Myocyte (in vitro differentiated cells): ENCODE measurements around the gene KRTDAP. TPM values are rescaled to one million over a fixed set of nuclear protein-coding genes. Genes with fewer than 3 reads are reported as not detected.

Experiments used
- DNase-seq: peaks from one replicate; pipeline ENCODE4 v3.0.0-alpha.2; 2012; ENCODE audit warnings: low read depth
- total RNA-seq: library from RNA; depleted of rRNA; stranded (reverse); fragments of >200 nt; gene quantifications from 2 replicates; pipeline ENCODE4 v1.2.3, GENCODE V29; 2014

Gene KRTDAP
- total RNA-seq, 1 donor from 2014 or later, result not detected

DNA sequence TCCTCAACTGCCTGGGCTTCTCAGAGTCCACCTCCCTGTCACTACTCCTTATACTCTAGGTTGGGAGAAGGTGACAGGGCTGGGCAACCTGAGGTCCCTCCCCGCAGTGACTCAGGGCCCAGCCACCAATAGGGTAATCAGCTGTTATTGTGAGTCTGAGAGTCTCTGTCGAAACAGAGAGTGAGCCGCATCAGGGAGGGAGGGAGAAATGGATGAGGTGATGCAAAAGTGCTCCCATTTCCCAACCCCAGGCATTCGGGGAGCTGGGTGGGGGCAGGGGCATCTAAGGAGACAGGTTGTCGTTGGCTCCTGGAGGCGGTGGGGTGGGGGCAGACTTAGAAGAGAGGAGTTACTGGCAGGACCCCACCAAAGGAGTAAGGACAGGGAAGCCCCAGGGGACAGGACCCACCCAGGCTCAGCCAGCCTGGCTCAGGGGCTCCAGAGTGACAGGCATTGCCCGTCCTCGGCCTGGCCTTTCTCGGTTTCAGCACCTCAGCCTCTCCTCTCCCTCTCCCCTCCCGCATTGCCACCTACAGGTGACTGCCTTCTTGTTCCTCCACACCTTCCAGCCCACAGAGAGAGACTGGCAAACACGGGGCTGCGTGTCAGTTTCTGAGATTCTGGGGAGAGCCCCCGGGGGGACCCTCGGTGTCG is 23.5 kb upstream of the KRTDAP start, which contains the start of gene DMKN:
TSS of gene DMKN (minus strand) at position 22 of the 654 bp plus-strand sequence. CDS start 174 bp downstream, outside the sequence.
- peak; percentile 35 for DNase-seq

DNA sequence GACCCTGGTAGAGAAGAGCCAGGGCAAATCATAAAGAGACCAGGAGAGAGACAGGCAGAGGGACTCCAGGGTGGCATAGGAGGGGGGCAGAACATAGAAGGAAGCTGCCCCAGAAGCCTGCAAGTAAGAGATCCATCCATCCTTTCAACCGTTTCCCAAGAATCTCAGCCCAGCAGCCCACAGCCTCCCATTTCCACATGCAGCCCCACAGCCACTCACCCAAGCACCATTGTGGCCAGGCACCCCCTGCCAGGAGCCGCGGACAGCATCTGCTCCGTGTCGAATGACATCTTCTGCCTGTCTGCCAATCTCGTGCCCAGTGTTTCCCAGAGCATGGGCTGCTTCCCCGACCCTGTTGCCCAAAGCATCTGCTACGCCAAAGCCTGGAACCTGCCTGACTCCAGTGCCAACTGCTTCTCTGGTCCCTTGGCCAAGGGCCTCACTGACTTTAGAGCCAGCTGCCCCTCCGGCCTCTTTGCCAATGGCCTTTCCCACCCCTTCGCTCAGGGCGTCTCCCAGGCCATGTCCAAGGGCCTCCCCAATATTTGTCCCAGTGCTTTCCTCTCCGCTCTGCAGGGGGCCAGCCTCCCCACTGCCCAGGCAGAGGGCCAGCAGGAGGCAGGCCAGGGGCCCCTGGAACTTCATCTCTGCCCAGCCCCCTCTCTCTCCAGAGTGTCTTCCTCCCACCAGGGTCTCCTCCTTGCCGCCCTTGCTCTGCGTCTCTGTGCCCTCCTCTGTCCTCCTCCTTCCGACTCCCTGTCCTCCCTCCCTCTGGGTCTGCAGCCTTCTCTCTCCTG is 22.8 kb upstream of the KRTDAP start:
- peak; percentile 87 for DNase-seq

DNA sequence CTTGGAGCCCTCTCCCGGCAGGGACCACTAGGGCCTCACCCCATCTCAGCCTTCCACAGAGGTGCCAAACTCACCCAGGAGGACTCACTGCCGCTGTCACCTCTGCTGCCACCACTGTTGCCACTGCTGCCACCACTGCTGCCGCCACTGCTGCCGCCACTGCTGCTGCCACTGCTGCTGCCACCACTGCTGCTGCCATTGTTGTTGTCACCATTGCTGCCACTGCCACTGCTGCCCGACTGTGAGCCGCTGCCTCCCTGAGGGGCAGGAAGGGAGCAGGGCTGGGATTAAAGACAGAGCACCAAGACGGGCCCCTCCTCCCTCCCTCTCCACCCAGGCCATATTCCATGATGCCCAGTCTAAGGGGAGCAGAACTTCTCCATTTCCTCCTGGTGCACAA is 21.1 kb upstream of the KRTDAP start:
- no peak for DNase-seq

DNA sequence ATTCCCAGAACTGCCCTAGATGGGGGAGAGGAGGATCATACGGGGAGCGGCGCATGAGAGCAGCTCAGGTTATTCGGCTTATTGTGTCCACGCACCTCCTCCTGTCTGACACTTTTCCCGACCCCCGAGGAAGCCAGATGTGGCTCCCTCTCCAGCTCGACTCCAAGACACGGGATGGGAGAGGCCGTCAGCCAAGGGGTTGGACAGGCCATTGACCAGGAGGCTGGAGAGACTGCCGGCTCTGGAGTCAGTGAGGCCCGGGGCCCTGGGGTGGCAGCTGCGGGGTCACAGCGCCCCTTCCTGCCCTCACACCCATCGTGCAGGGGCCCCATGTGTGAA is 20.3 kb upstream of the KRTDAP start:
- no peak for DNase-seq

DNA sequence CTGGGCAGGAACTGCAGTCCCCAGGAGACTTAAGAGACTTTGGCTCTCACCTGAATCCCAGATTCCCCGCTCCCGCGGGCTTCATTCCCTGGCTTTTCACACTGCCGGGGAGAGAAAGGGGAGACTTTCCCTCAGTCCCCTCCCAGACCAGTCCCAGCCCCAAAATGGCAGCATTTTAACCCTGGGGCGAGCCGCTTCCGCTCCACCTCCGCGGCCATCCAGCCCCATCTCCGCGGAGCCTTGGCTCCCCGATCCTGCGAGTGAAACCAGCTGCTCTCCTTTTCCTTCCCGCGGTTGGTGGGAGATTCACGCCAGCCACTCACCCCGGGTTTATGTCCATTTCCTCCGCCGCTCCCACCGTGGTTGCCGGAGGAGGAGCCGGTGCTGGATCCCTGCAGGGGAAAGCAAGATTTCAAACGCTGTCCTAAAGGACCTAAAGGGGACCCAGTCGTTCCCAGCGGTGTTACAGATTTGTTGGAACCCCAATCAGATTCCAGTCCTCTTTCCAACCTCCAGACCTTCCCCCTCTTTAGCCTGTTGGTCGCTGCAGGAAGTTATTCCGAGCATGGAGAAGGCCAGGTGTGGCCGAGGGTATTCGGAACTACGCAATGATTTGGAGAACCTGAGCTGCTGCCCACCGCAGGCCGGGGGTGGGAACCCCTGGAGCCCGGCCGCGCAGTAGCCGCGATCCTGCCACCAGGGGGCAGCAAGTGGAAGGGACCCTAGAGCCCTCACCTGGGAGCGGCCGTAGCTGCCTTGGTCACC is 19.8 kb upstream of the KRTDAP start:
- peak; percentile 54 for DNase-seq

DNA sequence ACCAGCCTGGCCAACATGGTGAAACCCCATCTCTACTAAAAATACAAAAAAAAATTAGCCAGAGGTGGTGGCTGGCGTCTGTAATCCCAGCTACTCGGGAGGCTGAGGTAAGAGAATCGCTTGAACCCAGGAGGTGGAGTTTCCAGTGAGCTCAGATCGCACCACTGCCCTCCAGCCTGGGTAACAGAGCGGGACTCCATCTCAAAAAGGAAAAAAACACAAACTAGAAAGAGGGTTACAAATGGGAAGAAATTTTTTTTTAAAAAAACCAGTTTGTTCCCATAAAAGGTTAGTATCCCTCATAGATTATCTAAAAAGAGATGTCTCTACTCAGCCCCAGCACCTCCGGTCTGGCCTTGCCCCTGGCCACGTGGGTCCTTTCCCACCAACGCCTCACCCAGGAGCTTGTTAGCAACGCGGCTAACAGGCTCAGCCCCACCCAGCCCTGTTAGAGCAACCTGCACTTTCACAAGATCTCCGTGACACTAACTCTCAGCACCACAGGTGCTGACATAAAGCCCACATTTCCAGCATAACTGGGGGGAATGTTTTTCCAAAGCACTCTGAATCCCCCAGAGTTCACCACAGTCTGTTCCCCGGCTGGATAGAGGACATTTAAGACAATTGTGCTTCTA is 18.9 kb upstream of the KRTDAP start:
- DNase-seq, result no peak

DNA sequence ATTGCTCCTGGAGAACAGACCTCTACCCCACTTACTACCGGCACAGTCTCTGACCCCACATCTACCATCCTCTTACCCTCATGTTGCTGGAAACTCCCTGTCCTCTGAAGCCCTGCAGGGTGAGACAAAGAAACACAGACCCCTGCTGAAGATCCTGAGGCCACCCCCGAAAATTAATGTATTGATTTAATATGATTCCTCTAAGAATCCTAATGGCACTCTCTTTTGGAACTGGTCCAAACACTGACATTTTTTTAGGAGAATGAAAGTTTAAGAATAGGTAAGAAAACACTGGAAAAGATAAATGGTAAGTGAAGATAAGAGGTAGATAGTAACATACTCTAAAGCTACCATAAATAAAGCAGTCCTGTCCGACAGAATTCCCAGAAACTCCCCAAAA is 17.9 kb upstream of the KRTDAP start:
- DNase-seq, result no peak

DNA sequence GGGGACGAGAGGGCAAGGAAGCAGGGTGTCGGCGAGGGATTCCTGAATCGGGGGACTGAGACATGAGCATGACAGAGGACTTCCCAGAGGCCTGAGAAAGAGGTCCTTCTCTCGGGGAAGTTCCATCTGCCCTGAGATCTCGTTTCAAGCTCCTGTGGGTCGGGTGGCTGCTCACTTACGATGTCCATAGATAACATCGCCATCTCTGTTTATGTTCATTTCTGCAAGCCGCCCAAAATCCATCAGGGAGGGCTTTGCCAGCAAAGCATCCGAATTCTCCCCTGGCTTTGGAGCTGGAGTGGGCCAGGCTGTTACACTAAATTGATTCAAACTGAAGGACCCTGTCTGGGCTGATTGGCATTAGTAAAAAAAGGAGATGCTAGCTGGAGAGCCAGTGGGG is 17.3 kb upstream of the KRTDAP start:
- DNase-seq, result no peak

DNA sequence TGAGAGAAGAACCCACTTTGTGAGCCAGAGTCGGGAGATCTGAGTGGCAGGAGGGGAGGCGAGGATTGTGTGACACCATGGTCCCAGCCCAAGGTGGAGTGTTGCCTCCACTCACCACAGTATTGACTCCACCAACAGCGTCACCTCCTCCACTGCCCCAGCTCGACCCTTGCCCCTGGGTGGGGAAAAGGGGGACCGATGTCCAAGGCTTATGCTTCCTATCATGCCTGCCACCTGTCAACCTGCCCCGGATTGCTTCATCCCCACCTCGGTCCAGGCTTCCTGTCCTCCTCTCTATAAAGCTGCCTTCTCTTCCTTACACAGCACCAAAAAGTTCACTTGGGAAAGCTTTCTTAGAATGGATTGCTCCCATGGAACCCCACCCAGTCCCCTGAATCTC is 15.7 kb upstream of the KRTDAP start:
- no peak for DNase-seq

DNA sequence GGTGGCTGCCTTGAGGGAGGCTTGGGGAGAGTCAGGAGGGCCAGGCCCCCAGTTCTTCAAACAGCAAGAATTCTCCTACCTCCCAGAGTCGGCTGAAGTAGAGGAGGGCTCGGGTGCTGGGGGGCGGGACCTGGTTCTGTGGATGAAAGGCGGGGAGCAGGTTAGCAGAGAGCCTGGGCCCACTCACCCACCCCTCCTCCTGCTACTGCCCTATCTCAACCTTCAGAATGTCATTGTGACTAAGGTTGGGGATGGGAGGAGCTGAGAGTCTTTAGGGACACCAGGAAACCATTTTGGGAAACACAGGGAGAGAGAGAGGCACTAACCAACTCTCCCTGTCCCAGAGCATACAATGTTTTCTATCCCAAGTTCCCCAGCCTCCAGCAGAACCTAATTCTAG is 12.5 kb upstream of the KRTDAP start:
- DNase-seq, result no peak

DNA sequence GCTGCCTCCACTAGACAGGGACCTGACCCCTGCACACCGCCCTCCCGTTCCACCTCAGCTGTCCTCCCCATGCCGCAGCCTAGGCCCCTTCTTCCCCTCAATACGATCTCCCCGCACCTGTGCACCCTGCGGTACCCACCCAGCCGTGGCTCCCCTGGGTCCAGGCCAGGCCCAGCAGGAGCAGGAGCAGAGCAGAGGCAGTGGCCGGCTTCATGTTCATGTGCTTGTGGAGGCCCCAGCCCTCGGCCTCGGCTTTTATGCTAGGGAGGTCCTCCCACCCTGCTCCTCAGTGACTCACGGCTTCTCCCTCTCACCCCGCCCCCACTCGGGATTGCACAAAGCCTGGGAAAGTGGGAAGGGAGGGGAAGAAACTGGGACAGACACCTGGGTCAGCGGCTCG is 11.4 kb upstream of the KRTDAP start:
- no peak for DNase-seq

DNA sequence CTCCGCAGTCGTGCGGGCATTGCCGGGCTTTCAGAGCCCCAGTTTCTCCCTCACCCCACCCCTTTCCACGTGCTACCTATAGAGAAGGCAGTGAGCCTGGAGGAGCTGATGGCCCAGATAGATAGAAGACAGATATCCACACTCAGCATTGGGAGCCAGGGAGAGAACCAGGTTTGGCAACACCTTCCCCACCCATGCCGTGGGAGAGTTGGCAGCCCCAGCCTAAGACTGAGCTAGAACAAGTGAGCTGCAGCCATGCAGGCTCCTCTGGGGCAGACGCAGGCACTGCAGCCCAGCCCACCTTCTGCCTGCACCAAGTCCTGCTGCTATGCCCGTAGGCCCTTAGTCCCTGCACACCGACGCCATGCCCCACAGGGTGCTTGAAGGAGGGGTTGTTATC is 10.3 kb upstream of the KRTDAP start:
- no peak for DNase-seq

DNA sequence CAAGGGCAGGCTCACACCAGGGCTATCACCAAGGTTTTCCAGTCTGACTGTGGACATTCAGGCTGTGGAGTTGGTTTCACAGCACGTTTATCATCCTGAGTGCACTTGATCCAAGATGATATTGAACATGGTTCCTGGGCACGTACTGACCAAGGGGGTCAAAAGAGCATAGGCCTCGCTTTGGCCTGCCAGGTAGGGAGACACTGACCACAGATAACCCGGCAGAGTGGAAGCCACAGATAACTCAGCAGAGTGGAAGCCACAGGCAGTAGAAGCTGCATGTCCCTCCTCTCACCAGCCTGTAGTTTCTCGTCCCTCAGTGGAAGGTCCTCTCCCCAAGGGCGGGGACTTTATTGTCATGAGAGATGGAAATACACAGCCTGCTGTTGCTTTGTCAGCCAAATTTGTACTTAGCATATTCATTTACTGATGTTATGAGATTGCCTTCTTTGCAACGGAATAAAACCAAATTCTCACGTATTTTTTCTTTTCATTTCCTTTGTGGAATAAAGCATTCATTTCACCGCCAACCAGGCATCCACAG is 8.8 kb upstream of the KRTDAP start:
- DNase-seq, result no peak

DNA sequence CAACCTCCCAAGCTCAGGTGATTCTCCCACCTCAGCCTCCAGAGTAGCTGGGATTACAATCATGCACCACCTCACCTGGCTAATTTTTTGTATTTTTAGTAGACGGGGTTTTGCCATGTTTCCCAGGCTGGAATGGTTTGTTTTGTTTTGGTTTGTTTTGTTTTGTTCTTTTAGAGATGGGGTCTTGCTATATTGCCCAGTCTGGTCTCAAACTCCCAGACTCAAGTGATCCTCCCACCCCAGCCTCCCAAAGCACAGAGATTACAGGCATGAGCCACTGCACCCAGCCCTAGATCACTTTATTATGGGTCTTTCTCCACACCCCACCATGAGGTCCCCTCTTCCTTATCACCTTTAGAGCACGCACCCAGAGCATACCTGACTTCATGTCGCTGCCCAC is 8.0 kb upstream of the KRTDAP start:
- no peak for DNase-seq

DNA sequence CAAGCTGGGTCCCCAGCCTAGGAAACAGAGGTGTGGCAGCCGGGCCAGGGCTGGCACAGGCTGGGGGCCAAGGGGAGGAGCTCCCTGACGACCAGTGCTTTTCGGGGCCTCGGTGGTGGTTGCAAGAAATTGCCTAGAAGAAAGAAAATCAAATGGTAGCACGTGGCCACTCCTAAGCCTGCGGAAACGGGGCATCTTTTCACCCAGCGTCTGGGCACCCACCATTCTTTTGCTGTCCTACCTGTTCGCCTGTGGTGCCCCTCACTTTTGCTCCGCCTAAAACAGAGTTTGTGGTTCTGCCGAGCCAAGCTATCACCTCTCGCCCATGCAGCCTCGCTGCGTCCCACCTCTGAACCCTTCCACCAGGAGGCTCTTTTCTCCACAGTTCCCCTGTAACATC is 7.1 kb upstream of the KRTDAP start:
- DNase-seq, result no peak

DNA sequence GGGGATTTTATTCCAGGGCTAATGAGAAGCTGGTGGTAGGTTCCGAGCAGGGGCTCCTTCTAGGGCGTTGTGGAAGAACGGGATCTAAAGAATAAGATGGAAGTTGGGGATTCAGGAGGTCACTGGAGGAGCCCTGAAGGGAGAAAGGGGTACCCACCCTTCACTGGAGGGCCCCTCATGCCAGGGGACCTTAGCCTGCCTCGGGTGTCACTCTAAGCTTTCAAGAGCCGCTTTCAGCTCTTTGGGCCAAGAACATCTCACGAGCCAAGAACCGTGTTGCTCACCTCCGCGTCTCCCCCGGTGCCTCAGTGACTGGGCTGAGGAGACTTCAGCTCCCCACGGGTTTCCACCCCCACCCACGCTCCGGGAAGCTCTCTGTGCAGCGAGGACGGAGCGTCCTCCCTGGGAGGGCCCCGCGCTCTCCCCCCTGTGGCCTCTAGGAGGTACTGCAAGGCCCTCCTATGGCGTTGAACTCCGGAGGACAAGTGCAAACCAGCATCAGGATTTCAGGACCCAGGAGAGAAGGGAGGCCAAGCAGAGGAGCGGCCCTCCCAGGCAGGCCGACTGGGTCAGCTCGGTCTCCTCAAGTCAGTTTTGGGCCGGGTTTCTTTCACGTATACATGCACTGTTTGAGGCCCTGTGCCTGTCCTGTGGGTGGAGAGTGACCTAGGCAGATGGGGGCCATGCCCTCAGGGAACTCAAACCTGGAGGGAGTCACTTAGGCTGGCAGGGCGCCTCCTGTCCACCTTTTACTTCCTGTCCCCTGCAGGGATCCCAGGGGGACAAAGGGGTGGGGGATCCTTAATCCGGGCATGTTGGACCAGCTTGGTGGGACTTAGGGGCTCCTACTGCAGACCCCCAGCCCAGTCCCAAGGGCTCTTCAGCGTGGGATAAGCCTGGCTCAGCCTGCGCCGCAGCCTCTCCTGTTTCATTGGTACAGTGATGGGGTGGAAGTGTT is 5.1 kb upstream of the KRTDAP start:
- DNase-seq, result peak; percentile 57

DNA sequence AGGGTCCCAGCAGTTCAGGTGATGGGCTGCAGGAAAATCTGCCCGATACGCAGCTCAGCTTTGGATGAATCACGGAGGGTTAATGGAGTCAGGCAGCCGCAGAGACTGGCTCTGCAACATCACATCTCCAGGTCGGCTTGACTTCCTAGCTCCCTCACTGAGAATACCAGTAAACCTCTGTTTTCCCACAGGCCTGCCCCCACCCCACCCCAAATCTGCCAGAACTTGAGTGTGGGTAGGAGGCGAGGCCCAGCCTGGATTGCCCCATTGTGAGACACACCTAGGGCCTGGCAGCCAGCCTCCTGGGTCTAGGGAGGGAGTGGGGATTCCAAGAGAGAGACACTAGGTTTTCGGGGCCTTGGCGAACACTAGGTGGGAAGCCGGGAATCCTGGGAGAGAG is 3.7 kb upstream of the KRTDAP start:
- DNase-seq, result no peak

DNA sequence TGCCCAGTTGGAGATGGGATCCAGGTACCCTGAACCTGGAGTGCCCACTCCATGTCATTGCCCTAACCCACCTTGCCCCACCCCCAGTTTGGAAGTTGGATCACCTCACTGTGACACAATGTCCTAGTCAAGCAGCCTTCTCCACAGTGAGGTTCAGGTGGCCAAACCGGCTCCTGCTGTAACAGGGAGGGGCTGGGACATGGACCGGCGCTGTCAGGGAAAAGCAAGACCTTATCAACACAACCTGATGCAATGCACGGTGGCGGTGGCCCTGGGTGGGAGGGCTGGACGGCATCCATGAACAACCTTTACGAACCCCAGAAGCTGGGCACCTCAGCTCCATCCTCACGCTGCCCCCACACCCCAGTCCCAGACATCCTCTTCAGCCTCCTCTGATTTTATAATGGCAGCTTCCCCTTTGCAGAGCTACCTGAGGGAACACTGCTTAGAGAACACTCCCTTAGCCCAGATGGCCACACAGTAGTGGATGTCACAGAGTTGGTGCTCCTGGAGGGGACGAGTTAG is 1.6 kb upstream of the KRTDAP start:
- no peak for DNase-seq

DNA sequence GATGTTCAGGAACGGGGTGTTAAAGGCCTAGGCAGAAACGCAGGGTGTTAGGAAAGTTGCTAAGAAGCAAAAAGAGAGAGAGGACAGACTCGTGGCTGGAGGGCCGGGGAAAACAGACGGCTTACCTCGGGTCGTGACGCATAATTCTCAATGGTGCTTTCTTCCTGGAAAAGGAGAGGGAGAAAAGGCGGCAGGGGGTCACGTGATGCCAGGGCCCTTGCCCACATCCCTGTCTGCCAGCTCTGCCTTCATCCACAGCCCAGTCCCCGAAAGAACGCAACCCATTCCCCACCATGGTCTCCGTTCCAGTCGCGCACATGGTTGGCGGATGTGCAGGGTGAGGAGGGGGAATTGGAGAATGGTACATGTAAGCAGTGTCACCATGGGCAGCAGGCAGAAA is 1.6 kb downstream of the KRTDAP start:
- no peak for DNase-seq

DNA sequence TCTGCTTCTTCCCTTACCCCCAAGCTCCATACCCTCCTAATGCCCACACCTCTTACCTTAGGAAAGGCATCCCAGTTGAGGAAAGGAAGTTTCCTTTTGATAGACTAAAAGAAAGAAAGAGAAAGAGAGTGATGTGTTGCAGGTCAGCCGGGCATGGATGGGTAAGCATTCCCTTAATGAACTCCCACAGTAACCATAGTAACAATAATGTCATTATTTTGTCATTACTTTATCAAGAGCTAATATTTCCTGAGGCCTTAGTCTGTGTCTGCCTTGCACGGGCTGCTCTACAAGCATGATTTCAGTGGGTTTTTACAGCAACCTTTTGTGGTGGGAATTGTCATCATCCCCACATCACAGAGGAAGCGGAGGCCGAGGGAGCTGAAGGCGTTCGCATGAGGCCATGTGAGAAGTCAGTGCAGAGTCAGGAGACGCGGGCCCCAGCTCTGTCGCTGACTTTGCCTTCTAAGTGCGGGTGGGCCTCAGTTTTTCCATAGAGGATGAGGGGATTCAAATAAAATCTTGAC is 2.5 kb downstream of the KRTDAP start:
- no peak for DNase-seq
